Lower leg skin (tissue), 4 donors: ENCODE results near the gene NOLC1. TPM values are rescaled to one million over a fixed set of nuclear protein-coding genes. Genes with fewer than 3 reads are reported as not detected.

ENCODE experiments used
- DNase-seq, 2 donors: peaks; one replicate each; pipeline ENCODE4 v3.0.0-alpha.2; 2019; ENCODE audit warnings: low spot score in 2 of 2
- H3K4me3 ChIP-seq: fragments of 200-600 bp; sonication (generic); 2 replicates; pipeline ENCODE4 v1.5.1; 2017; ENCODE audit warnings: mild to moderate bottlenecking, low read depth; ENCODE audit not compliant: poor library complexity, severe bottlenecking
- POLR2A ChIP-seq, 2 donors: fragments of 450-650 bp; IDR thresholded peaks; one replicate each; pipeline ENCODE4 v1.6.1; 2016 to 2017; ENCODE audit warnings: antibody characterized with exemption in 2 of 2, mild to moderate bottlenecking in 1 of 2, moderate library complexity in 1 of 2
- WGBS, 2 donors: methylation state at CpG; one replicate each; pipeline ENCODE4 v1.1.5; 2018; 5-methylcytosine and 5-hydroxymethylcytosine counted together
- intact Hi-C: fragments of 100-400 bp; cut with DNase I; formaldehyde crosslinking; loops from one replicate; pipeline ENCODE4 v1.15.0; 2023; ENCODE audit warnings: low total_unique reads
- total RNA-seq, 4 donors: library from RNA; depleted of rRNA; stranded (reverse); fragments of >200 nt; gene quantifications; one replicate each; pipeline ENCODE4 v1.1.0, GENCODE V29; 2016
- TF ChIP-seq, protein P1 (sequence below), 3 donors: fragments of 450-650 bp; IDR thresholded peaks; one replicate each; pipeline ENCODE4 v1.5.1; 2016; ENCODE audit warnings: antibody characterized with exemption in 3 of 3, mild to moderate bottlenecking in 3 of 3, moderate library complexity in 2 of 3

Gene NOLC1
- total RNA-seq, 4 donors from 2014 or later: 25.7 to 41.9 (median 39.1) TPM

DNA sequence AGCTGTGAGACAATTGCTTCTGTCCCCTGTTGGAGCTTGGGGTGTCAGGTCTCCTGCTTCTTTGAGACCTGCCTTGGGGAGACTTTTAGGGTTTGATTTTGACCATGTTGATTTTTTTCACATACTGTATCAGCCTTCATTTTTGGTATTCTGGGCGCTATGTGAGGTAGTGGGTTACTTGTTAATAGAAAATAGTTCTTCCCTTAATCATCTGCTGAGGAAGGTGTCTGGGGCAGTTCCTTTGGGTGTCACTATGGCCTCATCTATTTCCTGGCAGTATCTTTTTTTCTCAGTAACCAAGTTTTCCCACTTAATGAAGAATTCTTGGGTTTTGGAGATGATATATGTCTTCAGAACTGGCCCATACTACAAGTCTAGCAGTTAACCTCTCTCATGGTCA is 4.6 kb upstream of the NOLC1 start:
- intact Hi-C loops: no loop called here
- WGBS, 2 donors: 95 to 100% methylated on average over 1 of the region's 1 CpG
- no peak for TF ChIP-seq POLR2A (IDR thresholded peaks at IDR 0.05)
- TF ChIP-seq, protein P1, sequence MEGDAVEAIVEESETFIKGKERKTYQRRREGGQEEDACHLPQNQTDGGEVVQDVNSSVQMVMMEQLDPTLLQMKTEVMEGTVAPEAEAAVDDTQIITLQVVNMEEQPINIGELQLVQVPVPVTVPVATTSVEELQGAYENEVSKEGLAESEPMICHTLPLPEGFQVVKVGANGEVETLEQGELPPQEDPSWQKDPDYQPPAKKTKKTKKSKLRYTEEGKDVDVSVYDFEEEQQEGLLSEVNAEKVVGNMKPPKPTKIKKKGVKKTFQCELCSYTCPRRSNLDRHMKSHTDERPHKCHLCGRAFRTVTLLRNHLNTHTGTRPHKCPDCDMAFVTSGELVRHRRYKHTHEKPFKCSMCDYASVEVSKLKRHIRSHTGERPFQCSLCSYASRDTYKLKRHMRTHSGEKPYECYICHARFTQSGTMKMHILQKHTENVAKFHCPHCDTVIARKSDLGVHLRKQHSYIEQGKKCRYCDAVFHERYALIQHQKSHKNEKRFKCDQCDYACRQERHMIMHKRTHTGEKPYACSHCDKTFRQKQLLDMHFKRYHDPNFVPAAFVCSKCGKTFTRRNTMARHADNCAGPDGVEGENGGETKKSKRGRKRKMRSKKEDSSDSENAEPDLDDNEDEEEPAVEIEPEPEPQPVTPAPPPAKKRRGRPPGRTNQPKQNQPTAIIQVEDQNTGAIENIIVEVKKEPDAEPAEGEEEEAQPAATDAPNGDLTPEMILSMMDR (IDR thresholded peaks at IDR 0.05): no peak
- no peak overlapping the region for H3K4me3 ChIP-seq
- no peak for DNase-seq

DNA sequence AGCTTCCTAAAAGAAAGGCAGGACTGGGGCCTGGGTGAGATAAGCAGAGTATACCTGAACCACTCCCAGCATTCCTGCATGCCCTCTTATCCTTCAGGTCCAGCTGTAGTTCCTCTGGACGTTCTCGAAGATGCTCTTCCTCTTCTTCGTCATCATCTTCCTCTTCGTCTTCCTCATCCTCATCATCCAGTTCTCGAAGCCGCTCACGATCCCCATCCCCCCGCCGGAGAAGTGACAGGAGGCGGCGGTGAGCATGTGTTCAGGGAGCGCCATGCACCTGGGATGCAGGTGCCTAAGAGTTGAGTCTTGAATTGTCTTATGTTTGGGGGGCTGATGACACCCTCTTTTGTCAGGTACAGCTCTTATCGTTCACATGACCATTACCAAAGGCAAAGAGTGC is 3.9 kb upstream of the NOLC1 start:
- 92 to 94% methylated on average over 13 of the region's 13 CpGs for WGBS, 2 donors
- H3K4me3 ChIP-seq: no peak overlapping the region
- intact Hi-C loops: no loop called here
- no peak for DNase-seq
- TF ChIP-seq, protein P1 (IDR thresholded peaks at IDR 0.05): no peak
- no peak for TF ChIP-seq POLR2A (IDR thresholded peaks at IDR 0.05)

DNA sequence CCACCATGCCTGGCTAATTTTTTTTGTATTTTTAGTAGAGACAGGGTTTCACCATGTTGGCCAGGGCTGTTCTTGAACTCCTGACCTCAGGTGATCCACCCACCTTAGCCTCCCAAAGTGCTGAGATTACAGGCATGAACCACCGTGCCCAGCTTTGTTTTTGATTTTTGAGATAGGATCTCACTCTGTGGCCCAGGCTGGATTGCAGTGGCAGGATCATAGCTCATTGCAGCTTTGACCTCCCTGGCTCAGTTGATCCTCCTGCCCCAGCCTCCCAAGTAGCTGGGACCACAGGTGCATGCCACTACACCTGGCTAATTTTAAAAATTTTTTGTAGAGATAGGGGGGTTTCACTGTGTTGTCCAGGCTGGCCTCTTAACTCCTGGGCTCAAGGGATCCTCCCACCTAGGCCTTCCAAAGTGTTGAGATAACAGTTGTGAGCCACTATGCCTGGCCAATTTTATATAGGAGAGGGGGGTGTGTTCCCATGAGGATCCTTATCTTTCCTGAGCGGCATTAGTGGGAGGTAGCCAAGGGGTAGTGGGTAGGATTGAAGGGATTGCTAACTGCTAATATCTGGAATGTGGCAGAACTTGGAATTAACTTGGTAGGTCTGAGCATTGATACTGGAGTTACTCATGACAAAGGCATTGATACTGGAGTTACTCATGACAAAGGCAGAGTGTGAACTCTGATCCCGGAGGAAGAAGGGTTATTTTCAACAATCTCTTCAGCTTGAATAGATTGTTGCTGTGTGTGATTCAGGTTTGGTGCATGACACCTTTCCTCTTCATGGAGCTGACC is 1.0 kb upstream of the NOLC1 start:
- no peak for TF ChIP-seq POLR2A (IDR thresholded peaks at IDR 0.05)
- TF ChIP-seq, protein P1 (IDR thresholded peaks at IDR 0.05): no peak
- H3K4me3 ChIP-seq: no peak overlapping the region
- intact Hi-C loops: no loop called here
- DNase-seq: no peak
- 69 to 77% methylated on average over 3 of the region's 3 CpGs for WGBS, 2 donors

DNA sequence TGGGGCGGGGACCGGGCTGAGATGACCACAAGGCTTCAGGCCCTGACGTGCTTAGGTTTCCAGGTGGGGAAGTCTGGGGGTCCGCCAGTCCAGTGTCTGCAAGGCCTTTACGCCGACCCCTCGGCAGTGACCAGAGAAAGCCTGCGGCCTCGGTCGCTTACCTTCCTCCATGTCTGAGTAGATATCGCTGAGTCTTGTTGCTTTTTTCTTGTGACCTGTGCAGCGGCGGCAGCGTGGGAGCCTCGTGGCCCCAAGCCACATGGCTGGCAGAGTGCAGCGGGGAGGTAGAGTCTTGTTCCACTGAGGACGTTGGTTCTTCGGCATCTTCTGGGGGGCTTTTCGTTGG is 329 bp downstream of the NOLC1 start:
- TF ChIP-seq, protein P1 (IDR thresholded peaks at IDR 0.05): no peak
- no peak for TF ChIP-seq POLR2A (IDR thresholded peaks at IDR 0.05)
- H3K4me3 ChIP-seq: peak overlapping the region; percentile 76
- no peak for DNase-seq
- 0% methylated on average over 17 to 19 of the region's 19 CpGs for WGBS, 2 donors
- intact Hi-C loops: no loop called here

DNA sequence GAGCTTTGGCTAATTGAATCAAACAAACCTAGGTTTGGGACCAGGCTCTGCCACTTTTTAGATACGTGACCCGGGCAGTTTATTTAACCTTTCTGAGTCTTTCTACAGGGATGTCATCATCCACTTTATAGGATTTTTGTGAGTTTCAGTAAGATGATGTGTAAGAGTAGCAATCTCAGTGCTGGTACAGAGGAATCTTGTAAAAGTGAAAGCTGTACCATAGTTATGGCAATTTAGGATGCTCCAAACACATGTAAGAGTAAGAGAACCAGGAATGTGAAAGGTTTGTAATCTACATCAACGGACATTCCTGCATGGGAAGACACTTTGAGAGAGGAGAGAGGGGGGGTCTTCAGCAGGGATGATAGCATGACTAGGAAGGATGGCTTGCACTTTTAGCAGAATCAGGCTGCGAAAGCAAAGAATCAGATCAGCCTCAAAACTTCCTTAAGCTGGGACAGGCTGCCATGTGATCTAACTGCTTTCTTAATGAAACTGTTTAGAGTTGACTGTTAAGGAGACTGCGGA is 968 bp downstream of the NOLC1 start:
- DNase-seq: no peak
- intact Hi-C loops: no loop called here
- 30 to 36% methylated on average over 5 of the region's 5 CpGs for WGBS, 2 donors
- TF ChIP-seq, protein P1 (IDR thresholded peaks at IDR 0.05): no peak
- no peak for TF ChIP-seq POLR2A (IDR thresholded peaks at IDR 0.05)
- peak overlapping the region; percentile 76 for H3K4me3 ChIP-seq
